Right atrium auricular region (tissue), 2 donors: ENCODE measurements around the gene DPYD. TPM values are rescaled to one million over a fixed set of nuclear protein-coding genes. Genes with fewer than 3 reads are reported as not detected.

Experiments used
- DNase-seq: peaks from one replicate; pipeline ENCODE4 v3.0.0-alpha.2; 2019; ENCODE audit warnings: low spot score
- H3K27ac ChIP-seq, 2 donors: fragments of 200-600 bp; sonication (generic); 1 replicate in 1 of 2; 2 replicates in 1 of 2; pipeline ENCODE4 v1.5.1; 2016 to 2019
- H3K27me3 ChIP-seq, 2 donors: fragments of 200-600 bp; sonication (generic); one replicate each; pipeline versions ENCODE4 v1.5.1 to v1.6.0; 2017 to 2019
- H3K36me3 ChIP-seq: fragments of 200-600 bp; sonication (generic); one replicate; pipeline ENCODE4 v1.5.1; 2016
- H3K4me1 ChIP-seq, 2 donors: fragments of 200-600 bp; sonication (generic); one replicate each; pipeline versions ENCODE4 v1.5.1 to v1.6.0; 2017 to 2019
- H3K4me3 ChIP-seq, 2 donors: fragments of 200-600 bp; sonication (generic); 1 replicate in 1 of 2; 2 replicates in 1 of 2; pipeline ENCODE4 v1.5.1; 2017 to 2019; ENCODE audit warnings: mild to moderate bottlenecking in 1 of 2, moderate library complexity in 1 of 2
- H3K9me3 ChIP-seq, 2 donors: fragments of 200-600 bp; sonication (generic); one replicate each; pipeline ENCODE4 v1.5.1; 2019
- CTCF ChIP-seq, 2 donors: fragments of 200-600 bp; sonication (generic); IDR thresholded peaks; one replicate each; pipeline ENCODE4 v1.5.1; 2019; ENCODE audit warnings: antibody characterized with exemption in 2 of 2
- total RNA-seq, 2 donors: library from RNA; depleted of rRNA; stranded (reverse); fragments of >200 nt; gene quantifications; one replicate each; pipeline ENCODE4 v1.1.0, GENCODE V29; 2016

The DPYD gene
- total RNA-seq, 2 donors from 2014 or later, result 11.3 to 14.5 TPM

- no peaks in the 10 kb centered on the region for H3K4me1 ChIP-seq
- no peak for DNase-seq
- no peak for TF ChIP-seq CTCF (IDR thresholded peaks at IDR 0.05)
- H3K4me3 ChIP-seq, result no peak overlapping the region
- no peaks in the 10 kb centered on the region for H3K9me3 ChIP-seq
- H3K36me3 ChIP-seq, result no peaks in the 10 kb centered on the region
- H3K27ac ChIP-seq, result no peak overlapping the region
- no peaks in the 10 kb centered on the region for H3K27me3 ChIP-seq
Measured at GRCh38 chr1:97277891-97278654, 642.8 kb downstream of the DPYD start.

- TF ChIP-seq CTCF (IDR thresholded peaks at IDR 0.05), result no peak
- H3K36me3 ChIP-seq, result no peaks in the 10 kb centered on the region
- peaks cover 0 to 6% of the 10 kb centered on the region in 2 donors for H3K4me1 ChIP-seq
- no peak for DNase-seq
- H3K27ac ChIP-seq, result no peak overlapping the region
- H3K4me3 ChIP-seq, result no peak overlapping the region
- H3K9me3 ChIP-seq, result no peaks in the 10 kb centered on the region
- no peaks in the 10 kb centered on the region for H3K27me3 ChIP-seq
Measured at GRCh38 chr1:97271916-97272788, 648.7 kb downstream of the DPYD start.

GRCh38 chr1:97270508-97271307 is 650.1 kb downstream of the DPYD start:
- H3K27me3 ChIP-seq, result no peaks in the 10 kb centered on the region
- H3K27ac ChIP-seq, result no peak overlapping the region
- H3K36me3 ChIP-seq, result no peaks in the 10 kb centered on the region
- TF ChIP-seq CTCF (IDR thresholded peaks at IDR 0.05), result no peak
- H3K4me3 ChIP-seq, result no peak overlapping the region
- H3K9me3 ChIP-seq, result no peaks in the 10 kb centered on the region
- H3K4me1 ChIP-seq, result peaks cover 0 to 6% of the 10 kb centered on the region in 2 donors
- no peak for DNase-seq

GRCh38 chr1:97265630-97266029 is 655.2 kb downstream of the DPYD start:
- DNase-seq, result no peak
- no peaks in the 10 kb centered on the region for H3K36me3 ChIP-seq
- no peaks in the 10 kb centered on the region for H3K4me1 ChIP-seq
- no peaks in the 10 kb centered on the region for H3K27me3 ChIP-seq
- no peak overlapping the region for H3K4me3 ChIP-seq
- H3K9me3 ChIP-seq, result no peaks in the 10 kb centered on the region
- H3K27ac ChIP-seq, result no peak overlapping the region
- no peak for TF ChIP-seq CTCF (IDR thresholded peaks at IDR 0.05)

- Histone ChIP-seq H3K9me3 (no peaks in the 10 kb centered on the region), H3K36me3 (no peaks in the 10 kb centered on the region), H3K27me3 (no peaks in the 10 kb centered on the region), H3K4me1 (no peaks in the 10 kb centered on the region), H3K4me3 (no peak overlapping the region), H3K27ac (no peak overlapping the region)
- TF ChIP-seq CTCF (IDR thresholded peaks at IDR 0.05), result no peak
- DNase-seq, result no peak
Measured at GRCh38 chr1:97262842-97263241, 658.0 kb downstream of the DPYD start.
